Stimulated activated CD4-positive, alpha-beta T cell treated with anti-CD3 and anti-CD28 coated beads, Interleukin-12 subunit alpha, Interleukin-12 subunit beta, amount 100 ng/mL, for 4 hours (primary cell): ENCODE measurements around the gene FAF1.

ENCODE experiments used
- DNase-seq: peaks from one replicate; pipeline ENCODE4 v3.0.0-alpha.2; 2020

The FAF1 gene

GRCh38 chr1:50422946-50423669 lies 537.0 kb downstream of the FAF1 start, which contains the start of gene DMRTA2:
DMRTA2 (minus strand) TSS chr1:50423443; CDS start chr1:50421536, 1,907 bp downstream.
- no peak for DNase-seq

DNA sequence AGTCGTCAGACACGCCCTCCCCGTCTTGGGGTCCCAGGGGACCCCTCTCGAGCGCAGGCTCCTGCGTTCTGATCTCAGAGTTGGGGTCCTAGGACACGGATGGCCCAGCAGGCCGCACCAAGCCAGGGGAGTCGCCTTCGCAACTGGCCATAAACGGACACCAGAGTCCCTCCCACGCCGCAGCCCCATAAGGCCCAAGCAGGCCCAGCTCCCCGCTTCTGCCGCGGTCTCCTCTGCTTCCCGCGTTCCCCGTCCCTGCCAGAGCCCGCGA lies 537.5 kb downstream of the FAF1 start:
- no peak for DNase-seq

- no peak for DNase-seq
Measured at GRCh38 chr1:50421768-50422674, 538.0 kb downstream of the FAF1 start.

GRCh38 chr1:50421366-50421748 lies 538.7 kb downstream of the FAF1 start:
- no peak for DNase-seq

DNA sequence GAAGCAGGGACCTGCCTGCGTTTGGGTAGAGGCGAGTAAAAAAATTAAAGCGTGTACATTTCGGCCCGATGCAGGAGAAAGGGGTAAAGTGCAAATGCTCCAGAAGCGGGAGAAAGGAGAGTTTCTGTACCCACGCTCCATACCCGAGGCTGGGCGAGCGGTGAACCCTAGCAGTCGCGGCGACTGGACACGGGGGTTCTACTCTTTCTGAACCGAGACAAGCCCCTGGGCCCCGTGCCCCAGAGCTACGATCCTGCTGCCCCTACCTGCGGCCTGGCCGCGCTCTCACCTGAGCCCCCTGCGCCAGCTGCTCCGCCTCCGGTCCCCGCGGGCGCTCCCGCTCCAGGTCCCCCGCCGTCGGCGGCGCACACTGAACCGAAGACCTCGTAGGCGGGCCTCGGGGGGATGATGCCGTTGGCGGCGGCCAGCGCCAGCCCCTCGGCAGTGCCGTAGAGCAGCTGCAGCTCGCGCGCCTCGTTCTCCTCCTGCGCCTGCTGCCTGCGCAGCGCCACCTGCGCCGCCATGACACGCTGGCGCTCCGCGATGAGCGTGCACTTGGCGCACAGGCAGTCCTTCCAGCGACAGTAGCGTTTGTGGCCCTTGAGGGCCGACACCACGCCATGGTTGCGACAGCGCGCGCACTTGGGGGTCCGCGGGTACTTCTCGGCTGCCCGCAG lies 539.2 kb downstream of the FAF1 start:
- no peak for DNase-seq

- DNase-seq, result no peak
Measured at GRCh38 chr1:50419907-50420677, 540.0 kb downstream of the FAF1 start.

GRCh38 chr1:50419192-50419906 lies 540.7 kb downstream of the FAF1 start:
- no peak for DNase-seq

DNA sequence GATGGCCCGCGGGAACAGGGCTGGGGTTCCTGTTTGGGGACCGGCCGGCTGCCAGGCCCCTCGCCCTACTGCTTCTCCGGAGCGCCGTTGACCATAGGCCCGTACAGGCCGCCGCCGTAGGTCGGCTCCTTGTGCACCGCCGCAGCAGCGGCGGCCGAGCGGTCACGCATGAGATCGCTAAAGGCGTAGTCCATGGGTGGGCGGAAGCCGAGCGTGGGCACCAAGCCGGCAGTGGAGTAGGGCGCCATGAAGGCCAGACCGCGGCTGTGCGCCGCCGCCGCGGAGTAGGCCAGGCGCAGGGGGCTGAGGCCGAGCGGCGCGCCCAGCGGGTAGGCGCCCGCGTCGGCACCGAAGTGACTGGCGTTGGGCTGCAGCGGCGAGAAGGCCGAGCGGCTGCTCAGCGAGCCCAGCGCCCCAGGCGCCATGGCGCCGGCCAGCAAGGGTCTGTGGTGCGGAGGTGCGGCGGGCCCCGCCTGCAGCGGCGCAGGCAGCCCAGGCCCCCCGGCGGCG lies 541.4 kb downstream of the FAF1 start:
- no peak for DNase-seq

DNA sequence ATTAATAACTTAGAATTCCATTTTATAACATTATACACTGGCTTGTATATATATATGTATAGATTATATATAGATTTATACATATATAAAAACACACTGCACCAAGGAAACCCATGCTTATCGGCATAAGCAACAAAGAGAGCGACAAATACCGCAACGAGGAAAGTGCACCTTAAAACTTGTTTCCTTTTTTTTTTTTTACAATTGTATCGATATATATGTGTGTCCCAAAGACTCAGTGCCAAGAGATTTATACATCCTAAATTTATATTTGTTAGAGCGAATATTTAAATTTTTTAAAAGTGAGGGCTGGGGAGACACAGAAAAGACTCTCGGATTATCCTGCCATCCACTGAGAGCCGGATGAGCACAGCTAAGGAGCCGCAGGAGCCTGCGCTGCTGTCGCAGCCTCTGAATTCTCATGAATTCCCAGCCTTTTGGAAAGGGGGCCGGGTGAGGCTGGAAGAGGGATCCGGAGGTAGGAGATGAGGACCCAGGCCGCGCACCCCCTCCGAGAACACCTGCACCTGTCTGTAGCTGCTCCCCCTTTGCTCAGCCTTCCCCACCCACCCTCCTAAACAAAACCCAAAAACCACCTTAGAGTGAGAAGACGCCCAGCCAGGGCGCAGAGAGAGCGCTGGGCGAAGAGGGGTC lies 542.0 kb downstream of the FAF1 start:
- DNase-seq, result no peak

- DNase-seq, result no peak
Measured at GRCh38 chr1:50417507-50417906, 542.6 kb downstream of the FAF1 start.

DNA sequence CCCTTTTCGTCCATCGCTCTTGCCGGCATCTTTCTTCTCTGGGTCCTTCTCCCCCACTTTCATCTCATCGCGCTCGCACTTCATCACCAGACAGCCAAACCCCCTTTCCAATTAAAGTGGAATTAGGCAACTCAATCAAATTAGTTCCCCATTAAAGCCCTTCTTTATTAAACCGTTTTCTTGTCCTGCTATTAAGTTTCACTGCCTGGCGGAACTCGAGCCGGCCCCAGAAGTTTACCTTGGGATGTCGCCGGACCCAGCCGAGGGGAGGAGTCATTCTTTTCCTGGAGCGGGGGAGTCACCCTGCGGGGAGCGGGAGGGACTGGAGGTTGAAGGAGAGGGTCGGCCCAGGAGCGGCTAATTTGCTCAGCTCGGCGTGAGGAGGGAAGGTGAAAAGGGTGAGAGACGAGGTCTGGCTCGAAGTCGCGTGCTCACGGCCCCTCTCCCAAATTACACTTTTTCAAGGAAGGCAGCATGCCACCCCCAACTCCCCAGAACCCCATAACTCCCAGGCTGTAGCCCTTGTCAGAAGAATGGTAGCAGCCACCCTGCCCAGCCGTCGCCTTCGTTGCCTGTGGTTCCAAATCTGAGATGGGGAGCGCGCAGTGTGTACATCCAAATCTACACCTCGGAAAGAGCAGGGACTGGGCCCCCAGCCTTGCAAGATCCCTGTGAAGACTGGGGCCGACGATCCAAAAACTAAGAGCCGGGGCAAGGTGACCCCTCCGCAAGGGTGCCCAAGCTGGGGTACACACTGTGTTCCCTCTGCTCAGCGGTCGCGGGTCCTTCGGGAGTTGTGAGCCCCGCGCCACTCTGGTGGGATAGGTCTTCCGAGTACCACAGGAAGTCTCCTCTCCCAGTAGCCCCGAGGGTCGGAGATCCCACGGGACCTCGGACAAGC lies 543.3 kb downstream of the FAF1 start:
- DNase-seq, result no peak

- no peak for DNase-seq
Measured at GRCh38 chr1:50416150-50416527, 543.9 kb downstream of the FAF1 start.

GRCh38 chr1:50415235-50416149 lies 544.6 kb downstream of the FAF1 start:
- DNase-seq, result no peak

GRCh38 chr1:50414853-50415234 lies 545.2 kb downstream of the FAF1 start:
- no peak for DNase-seq

DNA sequence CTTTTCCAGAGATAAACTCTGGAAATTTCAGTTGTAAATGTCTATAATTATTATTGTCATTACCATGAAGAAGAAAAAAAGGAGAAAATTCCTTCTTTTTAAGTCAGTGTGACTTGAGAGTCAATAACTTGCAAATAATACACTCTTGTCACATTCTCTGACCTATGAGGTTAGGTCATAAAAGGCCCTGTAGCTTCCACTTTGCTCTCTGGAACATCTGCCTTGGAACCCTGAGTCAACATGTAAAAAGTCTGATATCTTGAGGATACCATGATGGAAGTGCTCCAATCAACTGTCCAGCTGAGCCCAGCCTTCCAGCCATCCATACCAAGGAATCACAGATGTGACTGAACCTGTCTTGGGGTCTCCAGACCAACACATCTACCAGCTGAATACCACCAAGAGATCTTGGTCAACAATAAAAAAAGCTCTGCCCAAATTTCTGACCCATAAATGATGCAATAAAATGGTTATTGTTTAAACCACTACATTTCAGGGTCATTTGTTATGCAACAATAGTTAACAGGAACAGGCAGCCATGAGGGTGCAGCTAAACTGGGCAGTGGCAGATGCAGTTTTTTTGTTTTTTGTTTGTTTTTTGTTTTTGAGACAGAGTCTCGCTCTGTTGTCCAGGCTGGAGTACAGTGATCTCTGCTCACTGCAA lies 547.1 kb downstream of the FAF1 start:
- DNase-seq, result no peak

DNA sequence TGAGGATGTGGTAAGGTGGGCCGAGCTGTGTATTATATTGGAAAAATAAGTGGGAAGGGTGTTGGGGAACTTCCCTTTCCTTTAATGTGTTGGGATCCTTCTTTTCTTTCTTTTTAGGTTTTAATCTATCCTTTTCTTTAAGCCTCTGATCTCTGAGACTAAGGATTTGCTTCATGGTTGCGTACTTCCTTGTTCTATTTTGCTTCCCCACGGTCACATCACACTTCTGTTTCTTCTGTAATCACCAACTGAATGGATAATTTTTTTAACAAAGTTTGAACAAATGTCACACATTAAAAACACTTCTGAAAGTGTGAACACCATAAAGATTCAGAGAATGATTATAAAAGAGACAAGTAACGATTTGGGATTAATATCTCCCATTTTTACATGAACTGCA lies 554.3 kb downstream of the FAF1 start:
- no peak for DNase-seq

DNA sequence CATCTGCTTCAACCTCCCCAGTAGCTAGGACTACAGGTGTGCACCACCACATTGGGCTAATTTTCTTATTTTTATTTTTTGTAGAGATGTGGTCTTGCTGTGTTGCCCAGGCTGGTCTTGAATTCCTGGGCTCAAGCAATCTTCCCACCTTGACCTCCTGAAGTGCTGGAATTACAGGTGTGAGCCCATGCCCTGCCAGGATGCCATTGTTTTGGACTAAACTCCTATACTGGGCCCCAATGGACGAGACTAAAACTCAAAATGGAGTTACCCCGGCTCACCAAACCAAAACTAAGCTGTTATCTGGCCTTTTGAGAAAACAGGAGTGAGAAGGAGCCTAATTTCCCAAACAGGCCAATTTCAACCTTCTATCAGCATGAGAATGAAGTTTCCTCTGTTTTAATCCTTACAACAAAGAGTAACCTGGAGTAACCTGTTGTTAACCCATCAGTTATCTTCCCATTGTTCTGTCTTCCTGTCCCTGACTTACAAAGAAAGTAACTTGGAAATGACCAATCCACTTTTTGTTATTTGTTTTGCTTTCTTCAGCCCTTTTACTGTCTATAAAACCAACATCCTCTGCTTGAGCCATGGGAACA lies 566.4 kb downstream of the FAF1 start:
- DNase-seq, result no peak
